HepG2 (cell line): ENCODE results near the gene WDHD1. TPM values are rescaled to one million over a fixed set of nuclear protein-coding genes. Genes with fewer than 3 reads are reported as not detected.

Experiments used
- CBX5 ChIP-seq: sonication (generic); formaldehyde crosslinking; IDR thresholded peaks from 2 replicates; pipeline ENCODE4 v1.4.0; 2020; ENCODE audit warnings: missing genetic modification reagents, borderline replicate concordance
- DRAP1 ChIP-seq: IDR thresholded peaks from 2 replicates; pipeline ENCODE4 v1.6.1; 2016; ENCODE audit warnings: missing genetic modification reagents, missing compliant biosample characterization
- KDM6A ChIP-seq: IDR thresholded peaks from 2 replicates; pipeline ENCODE4 v1.6.1; 2016; ENCODE audit warnings: low read depth
- NR0B2 ChIP-seq: sonication (generic); formaldehyde crosslinking; IDR thresholded peaks from 2 replicates; pipeline ENCODE4 v1.4.0; 2020; ENCODE audit warnings: mild to moderate bottlenecking, missing genetic modification reagents
- RARA ChIP-seq: IDR thresholded peaks from 2 replicates; pipeline ENCODE4 v1.6.1; 2016; ENCODE audit warnings: missing genetic modification reagents, missing compliant biosample characterization
- RBAK ChIP-seq: sonication (generic); formaldehyde crosslinking; IDR thresholded peaks from 2 replicates; pipeline ENCODE4 v1.5.1; 2020; ENCODE audit warnings: mild to moderate bottlenecking, missing genetic modification reagents
- SMAD1 ChIP-seq: sonication (generic); formaldehyde crosslinking; IDR thresholded peaks from 2 replicates; pipeline ENCODE4 v1.4.0; 2020; ENCODE audit warnings: missing genetic modification reagents, low read depth, mild to moderate bottlenecking, borderline replicate concordance
- SNAPC2 ChIP-seq: sonication (generic); formaldehyde crosslinking; IDR thresholded peaks from 2 replicates; pipeline ENCODE4 v1.8.1; 2022; ENCODE audit warnings: mild to moderate bottlenecking, missing genetic modification reagents
- ZHX1 ChIP-seq: sonication (generic); formaldehyde crosslinking; IDR thresholded peaks from 2 replicates; pipeline ENCODE4 v1.8.1; 2022; ENCODE audit warnings: low read depth, mild to moderate bottlenecking, missing genetic modification reagents
- ZKSCAN1 ChIP-seq: fragments of 150-350 bp; IDR thresholded peaks from 2 replicates; pipeline ENCODE4 v1.6.1; 2014; ENCODE audit warnings: low read length
- ZKSCAN5 ChIP-seq: sonication (generic); formaldehyde crosslinking; IDR thresholded peaks from 2 replicates; pipeline ENCODE4 v1.5.1; 2020; ENCODE audit warnings: mild to moderate bottlenecking, missing genetic modification reagents
- ZNF20 ChIP-seq: sonication (generic); formaldehyde crosslinking; IDR thresholded peaks from 2 replicates; pipeline ENCODE4 v1.4.0; 2020; ENCODE audit warnings: mild to moderate bottlenecking, moderate library complexity, missing genetic modification reagents
- ZNF224 ChIP-seq: sonication (generic); formaldehyde crosslinking; IDR thresholded peaks from 2 replicates; pipeline ENCODE4 v1.5.0; 2020; ENCODE audit warnings: mild to moderate bottlenecking, missing genetic modification reagents
- ZNF383 ChIP-seq: sonication (generic); formaldehyde crosslinking; IDR thresholded peaks from 2 replicates; pipeline ENCODE4 v1.4.0; 2020; ENCODE audit warnings: missing genetic modification reagents, mild to moderate bottlenecking, borderline replicate concordance
- ZNF430 ChIP-seq: sonication (generic); formaldehyde crosslinking; IDR thresholded peaks from 2 replicates; pipeline ENCODE4 v1.9.0; 2021; ENCODE audit warnings: mild to moderate bottlenecking, missing genetic modification reagents
- ZNF569 ChIP-seq: sonication (generic); formaldehyde crosslinking; IDR thresholded peaks from 2 replicates; pipeline ENCODE4 v1.5.0; 2020; ENCODE audit warnings: mild to moderate bottlenecking, missing genetic modification reagents, moderate library complexity, borderline replicate concordance
- ZNF570 ChIP-seq: sonication (generic); formaldehyde crosslinking; IDR thresholded peaks from 2 replicates; pipeline ENCODE4 v1.4.0; 2020; ENCODE audit warnings: mild to moderate bottlenecking, missing genetic modification reagents, borderline replicate concordance
- ZNF691 ChIP-seq: sonication (generic); formaldehyde crosslinking; IDR thresholded peaks from 2 replicates; pipeline ENCODE4 v1.4.0; 2020; ENCODE audit warnings: missing genetic modification reagents, low read depth, mild to moderate bottlenecking, borderline replicate concordance
- ZNF704 ChIP-seq: sonication (generic); formaldehyde crosslinking; IDR thresholded peaks from 2 replicates; pipeline ENCODE4 v1.8.1; 2023; ENCODE audit warnings: mild to moderate bottlenecking, inconsistent platforms, moderate library complexity, missing genetic modification reagents, borderline replicate concordance
- ZSCAN31 ChIP-seq: sonication (generic); formaldehyde crosslinking; IDR thresholded peaks from 2 replicates; pipeline ENCODE4 v1.5.0; 2020; ENCODE audit warnings: low read depth, mild to moderate bottlenecking, missing genetic modification reagents
- ZZZ3 ChIP-seq: sonication (generic); formaldehyde crosslinking; IDR thresholded peaks from 2 replicates; pipeline ENCODE4 v1.4.0; 2020; ENCODE audit warnings: missing genetic modification reagents, mild to moderate bottlenecking, borderline replicate concordance
- polyA plus RNA-seq, 8 experiments: library from polyadenylated mRNA; depleted of rRNA in 3 of 8; stranded (reverse) in 7 of 8; unstranded in 1 of 8; fragments of >200 nt; fragmentation: Illumina TruSeq in 4 of 8; extraction: Trizol in 4 of 8; gene quantifications; 2 replicates each; pipeline versions ENCODE4 v1.2.1 to v1.2.3, GENCODE V29; 2011 to 2016; ENCODE audit warnings: low read depth in 4 of 8, missing spikeins in 1 of 8, mixed read lengths in 1 of 8; ENCODE audit not compliant: insufficient read depth in 1 of 8
- total RNA-seq, 5 experiments: library from RNA; depleted of rRNA; stranded (reverse); fragments of >200 nt; fragmentation: Illumina TruSeq; extraction: Trizol; gene quantifications; 2 replicates each; pipeline ENCODE4 v1.2.3, GENCODE V29; 2016; ENCODE audit warnings: low read depth in 1 of 5

WDHD1 gene
- total and polyA plus RNA-seq, 2 of the 13 experiments (the other 11 are each of a cell fraction or from before 2014, with no cell fraction given) = 5.5 to 27.5 TPM

- peak; percentile 87; the same call in 1 of the 2 replicates for TF ChIP-seq NR0B2 (CRISPR knock-in tag)
- no peak for TF ChIP-seq SNAPC2 (CRISPR knock-in tag)
- TF ChIP-seq RARA = 0 out of 2 replicates have a peak, but pooled peaks have one; percentile 20
- peak; percentile 67 for TF ChIP-seq DRAP1 (CRISPR knock-in tag)
- TF ChIP-seq ZNF224 (CRISPR knock-in tag) = 0 out of 2 replicates have a peak, but pooled peaks have one; percentile 22
- peak; percentile 94 for TF ChIP-seq ZNF691 (CRISPR knock-in tag)
- peak; percentile 78 for TF ChIP-seq ZSCAN31
- TF ChIP-seq ZKSCAN1 = no peak
- TF ChIP-seq ZNF383 (CRISPR knock-in tag) = no peak
- TF ChIP-seq ZNF20 (CRISPR knock-in tag) = no peak
- no peak for TF ChIP-seq KDM6A (CRISPR knock-in tag)
- TF ChIP-seq ZNF430 (CRISPR knock-in tag) = peak; percentile 86
- TF ChIP-seq ZHX1 (CRISPR knock-in tag) = peak; percentile 85
- TF ChIP-seq RBAK (CRISPR knock-in tag) = 0 out of 2 replicates have a peak, but pooled peaks have one; percentile 19
- peak; percentile 88; the same call in 1 of the 2 replicates for TF ChIP-seq ZNF704 (CRISPR knock-in tag)
- peak; percentile 49; the same call in 1 of the 2 replicates for TF ChIP-seq CBX5 (CRISPR knock-in tag)
- TF ChIP-seq ZZZ3 (CRISPR knock-in tag) = peak; percentile 90; the same call in 1 of the 2 replicates
- TF ChIP-seq ZKSCAN5 (CRISPR knock-in tag) = no peak
- TF ChIP-seq SMAD1 (CRISPR knock-in tag) = 0 out of 2 replicates have a peak, but pooled peaks have one; percentile 60
- no peak for TF ChIP-seq ZNF569 (CRISPR knock-in tag)
- TF ChIP-seq ZNF570 (CRISPR knock-in tag) = no peak
These were observed 24.7 kb upstream of the WDHD1 start, which contains the start of gene MAPK1IP1L (continued) for GRCh38 chr14:55051423-55052268.
